Pancreas (tissue), 10 donors: ENCODE data around the gene FCRL1. TPM values are rescaled to one million over a fixed set of nuclear protein-coding genes. Genes with fewer than 3 reads are reported as not detected.

Experiments
- ATAC-seq, 4 donors: fragments of 200-7000 bp; cut with Tn5 transposase; one replicate each; pipeline versions ENCODE4 v1.8.0 to v1.9.1; 2020; ENCODE audit warnings: mild to moderate bottlenecking in 4 of 4, moderate library complexity in 4 of 4
- DNase-seq, 6 donors: peaks; one replicate each; pipeline ENCODE4 v3.0.0-alpha.2; 2020
- FAIRE-seq: peaks from 2 replicates; lab custom pipeline; 2012; peaks lifted over from hg19 to GRCh38; lab: Jason Lieb, UNC
- H3K27ac ChIP-seq, 4 donors: fragments of 200-600 bp; sonication (generic); 1 replicate in 3 of 4; 2 replicates in 1 of 4; pipeline versions ENCODE4 v1.5.0 to v1.8.0; 2020
- H3K27me3 ChIP-seq, 4 donors: fragments of 200-600 bp; one replicate each; pipeline ENCODE4 v1.8.0; 2021
- H3K36me3 ChIP-seq, 3 donors: fragments of 200-600 bp; sonication (generic) in 1 of 3; one replicate each; pipeline versions ENCODE4 v1.5.0 to v1.8.0; 2020 to 2021
- H3K4me1 ChIP-seq, 3 donors: fragments of 200-600 bp; one replicate each; pipeline ENCODE4 v1.8.0; 2021
- H3K4me3 ChIP-seq, 4 donors: fragments of 200-600 bp; sonication (generic) in 2 of 4; one replicate each; pipeline versions ENCODE4 v1.5.0 to v1.8.0; 2020 to 2021
- H3K9me3 ChIP-seq, 4 donors: fragments of 200-600 bp; one replicate each; pipeline ENCODE4 v1.8.0; 2021
- CTCF ChIP-seq, 4 donors: fragments of 200-600 bp; sonication (generic) in 3 of 4; IDR thresholded peaks; one replicate each; pipeline versions ENCODE4 v1.5.0 to v1.8.0; 2021; ENCODE audit warnings: antibody characterized with exemption in 4 of 4
- WGBS, 2 donors: extraction: QIAGEN DNeasy Blood & Tissue Kit; methylation state at CpG; one replicate each; pipeline ENCODE4 v1.1.7; 2013; 5-methylcytosine and 5-hydroxymethylcytosine counted together
- intact Hi-C, 3 donors: fragments of 100-400 bp; cut with DNase I; formaldehyde crosslinking; loops; one replicate each; pipeline versions ENCODE4 v1.11.1 to v1.14.2; 2022
- polyA plus RNA-seq, 2 donors: library from polyadenylated mRNA; stranded (reverse); fragments of 200-250 nt; gene quantifications; one replicate each; pipeline ENCODE4 v1.2.3, GENCODE V29; 2013
- total RNA-seq, 6 donors: library from RNA; stranded (reverse); fragmentation: NEBNext Ultra II Directional in 4 of 6; extraction: Animal tissue kit (Norgen Biotek cat#: 25700) in 4 of 6; gene quantifications; one replicate each; pipeline versions ENCODE4 v1.2.1 to v1.2.4, GENCODE V29; 2021 to 2023
- donor health status: healthy with polysubstance abuse.
- donor health status: DM: no; HTN: no; CAD: no; lungs with moderate emphysema.
- donor health status: DM: no; HTN: no; CAD: no.
- donor health status: control.
- donor health status: control.
- donor health status: Bipolar disorder and iron deficiency.
- donor health status: DM: yes; HTN: yes; CAD: no.
- donor health status: DM: no; HTN: no; CAD: no.
- donor health status: DM: no; HTN: no; CAD: no.
- donor health status: DM: yes; HTN: yes; CAD: no.

FCRL1 gene
- total and polyA plus RNA-seq, 8 donors = 0.02 to 0.18 TPM; not detected in 6

- 36 to 56% methylated on average over 6 of the region's 6 CpGs for WGBS, 2 donors
- no peaks in the 10 kb centered on the region for H3K9me3 ChIP-seq
- no peaks in the 10 kb centered on the region for H3K27me3 ChIP-seq
- H3K4me3 ChIP-seq = no peak overlapping the region
- no peak for ATAC-seq
- no peak for FAIRE-seq
- TF ChIP-seq CTCF (IDR thresholded peaks at IDR 0.05) = no peak
- intact Hi-C loops = no loop called here
- no peak overlapping the region for H3K27ac ChIP-seq
- no peak for DNase-seq
- no peaks in the 10 kb centered on the region for H3K4me1 ChIP-seq
- H3K36me3 ChIP-seq = no peaks in the 10 kb centered on the region
Observed at GRCh38 chr1:157806431-157807149, 13.3 kb downstream of the FCRL1 start.

- Histone ChIP-seq H3K4me3 (no peak overlapping the region), H3K27me3 (no peaks in the 10 kb centered on the region), H3K9me3 (no peaks in the 10 kb centered on the region), H3K4me1 (no peaks in the 10 kb centered on the region), H3K36me3 (no peaks in the 10 kb centered on the region), H3K27ac (no peak overlapping the region)
- no peak for TF ChIP-seq CTCF (IDR thresholded peaks at IDR 0.05)
- FAIRE-seq = no peak
- intact Hi-C loops = no loop called here
- ATAC-seq = peak in 1 of 4 donors; percentile 46
- no peak for DNase-seq
- WGBS, 2 donors = 58 to 61% methylated on average over 7 of the region's 7 CpGs
Observed at GRCh38 chr1:157803851-157804250, 16.1 kb downstream of the FCRL1 start.

- Histone ChIP-seq H3K9me3 (no peaks in the 10 kb centered on the region), H3K4me1 (no peaks in the 10 kb centered on the region), H3K4me3 (no peak overlapping the region), H3K27ac (no peak overlapping the region), H3K36me3 (no peaks in the 10 kb centered on the region), H3K27me3 (no peaks in the 10 kb centered on the region)
- WGBS, 2 donors = 25 to 29% methylated on average over 1 of the region's 1 CpG
- FAIRE-seq = no peak
- ATAC-seq = no peak
- DNase-seq = no peak
- TF ChIP-seq CTCF (IDR thresholded peaks at IDR 0.05) = no peak
- intact Hi-C loops = no loop called here
Observed at GRCh38 chr1:157799996-157800395, 19.9 kb downstream of the FCRL1 start.

GRCh38 chr1:157798211-157798610 is 21.7 kb downstream of the FCRL1 start:
- TF ChIP-seq CTCF (IDR thresholded peaks at IDR 0.05) = no peak
- WGBS, 2 donors = 70 to 78% methylated on average over 5 of the region's 5 CpGs
- DNase-seq = no peak
- Histone ChIP-seq H3K4me3 (no peak overlapping the region), H3K27ac (no peak overlapping the region), H3K9me3 (no peaks in the 10 kb centered on the region), H3K36me3 (no peaks in the 10 kb centered on the region), H3K4me1 (no peaks in the 10 kb centered on the region), H3K27me3 (no peaks in the 10 kb centered on the region)
- FAIRE-seq = no peak
- intact Hi-C loops = no loop called here
- no peak for ATAC-seq

GRCh38 chr1:157785248-157785647 is 34.7 kb downstream of the FCRL1 start:
- ATAC-seq (no peak), DNase-seq (no peak), FAIRE-seq (no peak)
- no peaks in the 10 kb centered on the region for H3K9me3 ChIP-seq
- intact Hi-C loops = no loop called here
- TF ChIP-seq CTCF (IDR thresholded peaks at IDR 0.05) = no peak
- WGBS, 2 donors = 3 to 5% methylated on average over 1 of the region's 1 CpG
- no peak overlapping the region for H3K4me3 ChIP-seq
- no peaks in the 10 kb centered on the region for H3K27me3 ChIP-seq
- H3K36me3 ChIP-seq = no peaks in the 10 kb centered on the region
- H3K27ac ChIP-seq = no peak overlapping the region
- H3K4me1 ChIP-seq = no peaks in the 10 kb centered on the region
